DOHH2 (cell line): ENCODE results near the gene GRB7.

Experiments
- H3F3A ChIP-seq: fragments of 200-600 bp; sonication (generic), shearing (Covaris generic); 2 replicates; pipeline ENCODE4 v1.6.0; 2016; ENCODE audit warnings: antibody characterized with exemption, mild to moderate bottlenecking; ENCODE audit not compliant: control insufficient read depth, insufficient read depth
- H3K27ac ChIP-seq: fragments of 200-600 bp; sonication (generic); 2 replicates; pipeline ENCODE4 v1.5.1; 2014; ENCODE audit warnings: low read depth, mild to moderate bottlenecking, low read length, moderate library complexity
- H3K27me3 ChIP-seq: fragments of 200-600 bp; sonication (generic); 2 replicates; pipeline ENCODE4 v1.6.1; 2014; ENCODE audit warnings: mild to moderate bottlenecking, low read length, mixed read lengths; ENCODE audit not compliant: control insufficient read depth
- H3K36me3 ChIP-seq: fragments of 200-600 bp; sonication (generic); 2 replicates; pipeline ENCODE4 v1.6.1; 2014; ENCODE audit warnings: mild to moderate bottlenecking, low read length, moderate library complexity, mixed read lengths; ENCODE audit not compliant: control insufficient read depth
- H3K4me1 ChIP-seq: fragments of 200-600 bp; sonication (generic); 2 replicates; pipeline ENCODE4 v1.6.1; 2014; ENCODE audit warnings: mild to moderate bottlenecking, low read length, mixed read lengths; ENCODE audit not compliant: control insufficient read depth
- H3K4me2 ChIP-seq: fragments of 200-600 bp; sonication (generic); 2 replicates; pipeline ENCODE4 v1.6.0; 2014; ENCODE audit warnings: mild to moderate bottlenecking, low read length, moderate library complexity
- H3K4me3 ChIP-seq: fragments of 200-600 bp; sonication (generic); 2 replicates; pipeline ENCODE4 v1.5.1; 2014; ENCODE audit warnings: mild to moderate bottlenecking, low read length, mixed read lengths
- H3K79me2 ChIP-seq: fragments of 200-600 bp; sonication (generic); 2 replicates; pipeline ENCODE4 v1.6.1; 2014; ENCODE audit warnings: mild to moderate bottlenecking, low read length, mixed read lengths; ENCODE audit not compliant: control insufficient read depth
- H3K9me2 ChIP-seq: fragments of 200-600 bp; sonication (generic); replicated peaks from 2 replicates; pipeline ENCODE4 v1.6.1; 2014; ENCODE audit warnings: mild to moderate bottlenecking, low read length, mixed read lengths; ENCODE audit not compliant: control insufficient read depth
- H3K9me3 ChIP-seq: fragments of 200-600 bp; sonication (generic); 2 replicates; pipeline ENCODE4 v1.6.1; 2014; ENCODE audit warnings: antibody characterized with exemption, low read length, mixed read lengths; ENCODE audit not compliant: control insufficient read depth, insufficient read depth
- H4K20me1 ChIP-seq: fragments of 200-600 bp; sonication (generic); 2 replicates; pipeline ENCODE4 v1.6.0; 2014; ENCODE audit warnings: low read depth, mild to moderate bottlenecking, antibody characterized with exemption, low read length, moderate library complexity; ENCODE audit not compliant: control insufficient read depth, insufficient read depth
- CTCF ChIP-seq: fragments of 200-600 bp; sonication (generic); IDR thresholded peaks from one replicate; pipeline ENCODE4 v1.5.1; 2014; ENCODE audit warnings: antibody characterized with exemption, mild to moderate bottlenecking, low read depth, low read length; ENCODE audit not compliant: poor library complexity, severe bottlenecking
- EZH2phosphoT487 ChIP-seq: fragments of 200-600 bp; sonication (generic); IDR thresholded peaks from 2 replicates; pipeline ENCODE4 v1.6.1; 2017; ENCODE audit warnings: borderline replicate concordance, mild to moderate bottlenecking, antibody characterized with exemption, low read length, moderate library complexity, mixed read lengths

The GRB7 gene

GRCh38 chr17:39781861-39782213 is 44.1 kb downstream of the GRB7 start:
- Histone ChIP-seq H4K20me1 (no peaks in the 10 kb centered on the region), H3K4me1 (peaks cover 100% of the 10 kb centered on the region), H3K9me3 (no peaks in the 10 kb centered on the region), H3K36me3 (peaks cover 97% of the 10 kb centered on the region), H3K4me2 (peak overlapping the region; percentile 94), H3K4me3 (peak overlapping the region; percentile 49), H3K27me3 (no peaks in the 10 kb centered on the region), H3F3A (peaks cover 54% of the 10 kb centered on the region), H3K9me2 (no peaks in the 10 kb centered on the region), H3K79me2 (peaks cover 98% of the 10 kb centered on the region), H3K27ac (peak overlapping the region; percentile 89)
- TF ChIP-seq CTCF, result no peak

GRCh38 chr17:39782481-39782880 is 44.7 kb downstream of the GRB7 start:
- Histone ChIP-seq H3F3A (peaks cover 50% of the 10 kb centered on the region), H3K79me2 (peaks cover 98% of the 10 kb centered on the region), H3K27me3 (no peaks in the 10 kb centered on the region), H3K4me2 (peak overlapping the region; percentile 94), H3K9me3 (no peaks in the 10 kb centered on the region), H3K4me1 (peaks cover 100% of the 10 kb centered on the region), H4K20me1 (no peaks in the 10 kb centered on the region), H3K36me3 (peaks cover 97% of the 10 kb centered on the region), H3K9me2 (no peaks in the 10 kb centered on the region), H3K27ac (peak overlapping the region; percentile 89), H3K4me3 (peak overlapping the region; percentile 49)
- TF ChIP-seq CTCF, result no peak
- TF ChIP-seq EZH2phosphoT487, result no peak

GRCh38 chr17:39782980-39783379 is 45.2 kb downstream of the GRB7 start:
- no peak for TF ChIP-seq EZH2phosphoT487
- no peak for TF ChIP-seq CTCF
- Histone ChIP-seq H3K79me2 (peaks cover 98% of the 10 kb centered on the region), H3K4me2 (peak overlapping the region; percentile 94)

GRCh38 chr17:39787041-39787440 is 49.3 kb downstream of the GRB7 start:
- peaks cover 97% of the 10 kb centered on the region for H3K79me2 ChIP-seq
- peaks cover 100% of the 10 kb centered on the region for H3K4me1 ChIP-seq
- TF ChIP-seq CTCF (no peak), EZH2phosphoT487 (no peak)
- H3K4me3 ChIP-seq, result peak overlapping the region; percentile 29; the same call in 1 of the 2 replicates
- H3K9me3 ChIP-seq, result no peaks in the 10 kb centered on the region
- H3K9me2 ChIP-seq, result no peaks in the 10 kb centered on the region
- H4K20me1 ChIP-seq, result no peaks in the 10 kb centered on the region
- H3K4me2 ChIP-seq, result peak overlapping the region; percentile 39
- H3F3A ChIP-seq, result peaks cover 33% of the 10 kb centered on the region
- H3K36me3 ChIP-seq, result peaks cover 99% of the 10 kb centered on the region
- peak overlapping the region; percentile 57 for H3K27ac ChIP-seq
- no peaks in the 10 kb centered on the region for H3K27me3 ChIP-seq

More at GRCh38 chr17:39782980-39783379, 45.2 kb downstream of the GRB7 start:
- H3K4me1 ChIP-seq, result peaks cover 100% of the 10 kb centered on the region
- H3K9me3 ChIP-seq, result no peaks in the 10 kb centered on the region
- H3K9me2 ChIP-seq, result no peaks in the 10 kb centered on the region
- peak overlapping the region; percentile 49 for H3K4me3 ChIP-seq
- H3K27ac ChIP-seq, result peak overlapping the region; percentile 89
- no peaks in the 10 kb centered on the region for H3K27me3 ChIP-seq
- H3F3A ChIP-seq, result peaks cover 50% of the 10 kb centered on the region
- H4K20me1 ChIP-seq, result no peaks in the 10 kb centered on the region
- H3K36me3 ChIP-seq, result peaks cover 97% of the 10 kb centered on the region
